Retinal pigment epithelial cell (primary cell): ENCODE results near the gene ZBTB40.

Experiments used
- DNase-seq: peaks from one replicate; pipeline ENCODE4 v3.0.0-alpha.2; 2010; ENCODE audit warnings: low read depth
- H3K4me3 ChIP-seq: 2 replicates; pipeline ENCODE4 v1.5.1; 2011; ENCODE audit warnings: mild to moderate bottlenecking, low read length, control low read depth, moderate library complexity
- TF ChIP-seq, protein P1 (sequence below): conservative IDR thresholded peaks from 2 replicates; pipeline ENCODE4 v1.5.1; 2011; ENCODE audit warnings: low read depth, low read length, control low read depth, inconsistent platforms

Gene ZBTB40

DNA sequence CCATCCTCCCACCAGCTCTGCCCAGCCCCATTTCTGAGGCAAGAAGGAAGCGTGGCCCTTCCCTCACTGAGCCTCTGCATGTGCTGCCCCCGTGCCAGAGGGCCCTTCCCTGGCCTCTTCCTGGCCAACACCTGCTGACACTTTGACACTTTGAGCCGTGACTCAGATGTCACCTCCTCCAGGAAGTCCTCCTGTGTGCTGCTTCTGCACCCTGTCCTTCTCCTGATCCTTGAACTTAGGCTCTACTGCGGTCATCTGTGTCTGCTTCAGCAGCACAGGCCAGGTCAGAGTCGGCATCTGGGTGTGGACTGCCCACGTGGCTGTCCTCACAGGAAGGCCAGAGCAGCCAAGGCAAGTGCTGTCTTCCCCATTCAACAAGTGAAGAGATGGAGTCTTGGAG is 92.0 kb downstream of the ZBTB40 start:
- no peak for DNase-seq
- TF ChIP-seq, protein P1, sequence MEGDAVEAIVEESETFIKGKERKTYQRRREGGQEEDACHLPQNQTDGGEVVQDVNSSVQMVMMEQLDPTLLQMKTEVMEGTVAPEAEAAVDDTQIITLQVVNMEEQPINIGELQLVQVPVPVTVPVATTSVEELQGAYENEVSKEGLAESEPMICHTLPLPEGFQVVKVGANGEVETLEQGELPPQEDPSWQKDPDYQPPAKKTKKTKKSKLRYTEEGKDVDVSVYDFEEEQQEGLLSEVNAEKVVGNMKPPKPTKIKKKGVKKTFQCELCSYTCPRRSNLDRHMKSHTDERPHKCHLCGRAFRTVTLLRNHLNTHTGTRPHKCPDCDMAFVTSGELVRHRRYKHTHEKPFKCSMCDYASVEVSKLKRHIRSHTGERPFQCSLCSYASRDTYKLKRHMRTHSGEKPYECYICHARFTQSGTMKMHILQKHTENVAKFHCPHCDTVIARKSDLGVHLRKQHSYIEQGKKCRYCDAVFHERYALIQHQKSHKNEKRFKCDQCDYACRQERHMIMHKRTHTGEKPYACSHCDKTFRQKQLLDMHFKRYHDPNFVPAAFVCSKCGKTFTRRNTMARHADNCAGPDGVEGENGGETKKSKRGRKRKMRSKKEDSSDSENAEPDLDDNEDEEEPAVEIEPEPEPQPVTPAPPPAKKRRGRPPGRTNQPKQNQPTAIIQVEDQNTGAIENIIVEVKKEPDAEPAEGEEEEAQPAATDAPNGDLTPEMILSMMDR, result no peak
- no peak overlapping the region for H3K4me3 ChIP-seq

DNA sequence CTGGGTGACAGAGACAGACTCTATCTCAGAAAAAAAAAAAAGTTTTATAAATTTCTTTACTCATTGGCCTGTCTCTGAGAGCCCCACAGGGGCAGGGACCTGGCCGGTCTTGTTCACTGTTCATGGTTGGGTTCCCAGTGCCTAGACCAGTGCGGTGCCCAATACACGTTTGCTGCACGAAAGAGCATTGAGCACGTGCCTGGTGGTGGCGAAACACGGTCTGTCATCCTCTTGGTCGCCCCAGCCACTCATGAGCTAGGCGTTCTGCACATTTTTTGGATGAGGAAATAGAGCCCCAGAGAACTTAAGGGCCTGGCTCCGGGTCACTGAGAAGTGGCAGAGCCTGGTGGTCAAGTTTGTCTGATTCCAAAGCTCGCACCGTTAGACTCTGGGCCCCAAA is 93.0 kb downstream of the ZBTB40 start:
- TF ChIP-seq, protein P1, result no peak
- no peak overlapping the region for H3K4me3 ChIP-seq
- no peak for DNase-seq

DNA sequence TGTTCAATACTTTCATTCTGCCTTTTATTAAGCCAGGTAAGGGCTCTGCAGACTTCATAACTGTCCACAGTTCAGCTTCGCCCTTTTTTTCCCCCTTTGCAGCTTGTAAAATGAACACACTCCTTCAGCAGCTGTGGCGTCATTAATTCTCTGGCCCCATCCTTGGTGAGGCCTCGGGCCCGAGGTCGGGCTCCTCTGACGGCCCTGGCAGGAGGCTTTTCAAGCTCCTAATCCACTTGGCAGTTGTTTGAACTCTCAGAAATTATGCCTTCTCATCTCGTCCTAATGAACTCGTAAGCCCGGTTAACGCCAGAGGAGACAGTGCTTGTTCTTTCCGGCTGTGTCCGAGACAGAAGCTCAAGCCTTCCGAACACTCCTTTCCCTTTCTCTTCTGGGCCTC is 93.5 kb downstream of the ZBTB40 start:
- no peak overlapping the region for H3K4me3 ChIP-seq
- TF ChIP-seq, protein P1, result no peak
- no peak for DNase-seq

DNA sequence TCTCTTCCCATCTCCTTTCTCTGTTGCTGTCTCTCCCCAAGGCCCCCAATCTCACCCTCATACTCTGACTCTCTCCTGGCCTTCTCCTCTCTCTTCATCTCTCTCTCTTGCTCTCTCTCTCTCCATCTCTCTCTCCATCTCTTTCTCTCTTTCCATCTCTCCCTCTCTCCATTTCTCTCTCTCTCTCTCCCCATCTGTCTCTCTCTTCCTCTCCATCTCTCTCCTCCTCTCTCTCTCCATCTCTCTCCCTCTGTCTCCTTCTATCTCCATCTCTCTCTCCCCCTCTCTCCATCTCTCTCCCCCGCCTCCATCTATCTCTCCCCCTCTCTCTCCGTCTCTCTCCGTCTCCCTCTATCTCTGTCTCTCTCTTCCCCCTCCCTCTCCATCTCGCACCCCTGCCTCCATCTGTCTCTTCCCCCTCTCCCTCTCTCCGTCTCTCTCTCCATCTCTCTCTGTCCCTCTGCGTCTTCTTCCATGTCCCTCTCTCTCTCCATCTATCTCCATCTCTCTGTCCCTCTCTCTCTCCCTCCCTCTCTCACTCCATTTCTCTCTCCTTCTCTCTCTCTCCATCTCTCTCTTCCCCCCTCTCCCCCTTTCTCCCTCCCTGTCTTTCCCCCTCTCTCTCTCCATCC is 95.7 kb downstream of the ZBTB40 start:
- no peak overlapping the region for H3K4me3 ChIP-seq
- TF ChIP-seq, protein P1, result no peak

DNA sequence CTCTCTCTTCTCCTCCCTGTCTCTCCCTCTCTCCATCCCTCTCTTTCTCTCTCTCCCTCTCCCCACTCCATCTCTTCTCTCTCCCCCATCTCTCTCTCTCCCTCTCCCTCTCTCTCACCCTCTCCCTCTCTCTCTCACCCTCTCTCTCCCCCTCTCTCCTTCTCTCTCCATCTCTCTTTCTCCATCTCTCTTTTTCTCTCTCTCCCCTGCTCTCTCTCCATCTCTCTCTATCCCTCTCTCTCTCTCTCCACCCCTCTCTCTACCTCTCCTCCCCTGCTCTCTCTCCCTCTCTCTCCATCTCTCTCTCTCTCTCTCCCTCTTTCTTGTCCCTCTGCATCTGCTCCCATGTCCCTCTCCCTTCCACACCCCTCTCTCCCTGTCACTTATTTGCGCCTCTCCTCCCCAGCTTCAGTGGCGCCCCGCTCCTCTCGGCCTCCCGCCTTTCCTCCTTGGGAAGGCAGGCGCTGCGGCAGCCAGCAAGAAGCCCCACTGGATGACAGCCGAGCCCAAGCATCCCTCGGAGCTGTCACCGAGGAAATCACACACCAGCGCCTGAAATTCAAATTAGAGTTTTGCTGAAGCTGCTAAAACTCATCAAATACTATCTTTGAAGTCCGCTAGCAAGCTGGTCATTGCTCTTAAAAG is 96.3 kb downstream of the ZBTB40 start:
- DNase-seq, result no peak
- TF ChIP-seq, protein P1, result no peak
- no peak overlapping the region for H3K4me3 ChIP-seq

More for the DNA sequence above, 95.7 kb downstream of the ZBTB40 start:
- no peak for DNase-seq

DNA sequence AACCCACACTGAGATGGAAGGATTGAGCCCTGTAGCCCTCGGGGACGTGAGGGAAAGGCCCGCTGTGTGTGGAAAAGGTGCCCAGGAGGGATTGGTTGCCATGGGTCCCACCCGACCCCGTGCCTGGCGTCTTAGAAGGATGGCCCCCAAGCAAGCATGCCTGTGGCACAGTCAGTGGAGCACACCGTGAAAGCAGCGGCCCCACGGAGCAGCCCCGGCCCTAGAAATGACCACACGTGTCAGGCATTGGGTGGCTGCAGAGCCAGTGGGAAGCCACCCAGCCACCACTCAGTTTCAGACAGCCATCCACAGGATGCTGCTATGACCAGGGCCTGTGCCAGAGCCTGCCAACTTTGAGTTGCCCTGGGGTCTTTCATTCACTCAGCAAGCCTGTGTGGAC is 98.4 kb downstream of the ZBTB40 start:
- no peak for DNase-seq
- H3K4me3 ChIP-seq, result no peak overlapping the region
- TF ChIP-seq, protein P1, result no peak

DNA sequence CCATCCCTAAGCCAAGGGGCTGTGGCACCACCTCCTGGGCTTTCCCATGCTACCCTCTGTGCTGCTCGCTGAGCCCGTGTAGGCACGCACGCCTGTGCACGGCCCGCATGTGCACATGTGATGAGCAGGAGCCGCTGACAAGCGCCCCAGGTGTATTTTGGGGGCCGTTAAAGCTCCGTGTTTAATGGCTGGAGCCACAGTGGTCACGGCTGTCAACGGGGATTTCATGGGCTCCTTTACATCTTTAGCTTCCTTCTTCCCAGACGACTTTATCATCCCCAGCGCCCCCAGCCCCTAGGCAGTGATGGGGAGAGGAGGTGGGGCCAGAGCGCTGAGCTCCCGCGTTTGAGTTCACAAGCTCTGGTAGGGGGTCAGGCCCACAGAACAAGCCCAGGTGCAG is 99.9 kb downstream of the ZBTB40 start:
- no peak overlapping the region for H3K4me3 ChIP-seq
- DNase-seq, result no peak
- TF ChIP-seq, protein P1, result no peak
